GM12873 (cell line): Measurements from ENCODE around the gene OIT3.

Experiments used
- TF ChIP-seq, protein P1 (sequence below): IDR thresholded peaks from 2 replicates; pipeline ENCODE4 v1.5.1; 2012; ENCODE audit warnings: low read depth, mild to moderate bottlenecking, moderate library complexity, low read length, control low read depth; ENCODE audit not compliant: insufficient read depth; ENCODE audit errors: missing control alignments

OIT3 gene

DNA sequence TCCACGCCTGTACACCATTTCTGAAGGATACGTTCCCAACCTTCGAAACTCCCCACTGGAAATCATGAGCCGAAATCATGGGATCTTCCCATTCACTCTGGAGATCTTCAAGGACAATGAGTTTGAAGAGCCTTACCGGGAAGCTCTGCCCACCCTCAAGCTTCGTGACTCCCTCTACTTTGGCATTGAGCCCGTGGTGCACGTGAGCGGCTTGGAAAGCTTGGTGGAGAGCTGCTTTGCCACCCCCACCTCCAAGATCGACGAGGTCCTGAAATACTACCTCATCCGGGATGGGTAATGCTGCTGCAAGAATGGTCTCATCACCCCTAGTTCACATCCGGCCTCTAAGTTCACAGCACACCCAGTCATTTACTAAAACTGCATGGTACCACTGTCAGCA, 30.8 kb downstream of the OIT3 start:
- TF ChIP-seq, protein P1, sequence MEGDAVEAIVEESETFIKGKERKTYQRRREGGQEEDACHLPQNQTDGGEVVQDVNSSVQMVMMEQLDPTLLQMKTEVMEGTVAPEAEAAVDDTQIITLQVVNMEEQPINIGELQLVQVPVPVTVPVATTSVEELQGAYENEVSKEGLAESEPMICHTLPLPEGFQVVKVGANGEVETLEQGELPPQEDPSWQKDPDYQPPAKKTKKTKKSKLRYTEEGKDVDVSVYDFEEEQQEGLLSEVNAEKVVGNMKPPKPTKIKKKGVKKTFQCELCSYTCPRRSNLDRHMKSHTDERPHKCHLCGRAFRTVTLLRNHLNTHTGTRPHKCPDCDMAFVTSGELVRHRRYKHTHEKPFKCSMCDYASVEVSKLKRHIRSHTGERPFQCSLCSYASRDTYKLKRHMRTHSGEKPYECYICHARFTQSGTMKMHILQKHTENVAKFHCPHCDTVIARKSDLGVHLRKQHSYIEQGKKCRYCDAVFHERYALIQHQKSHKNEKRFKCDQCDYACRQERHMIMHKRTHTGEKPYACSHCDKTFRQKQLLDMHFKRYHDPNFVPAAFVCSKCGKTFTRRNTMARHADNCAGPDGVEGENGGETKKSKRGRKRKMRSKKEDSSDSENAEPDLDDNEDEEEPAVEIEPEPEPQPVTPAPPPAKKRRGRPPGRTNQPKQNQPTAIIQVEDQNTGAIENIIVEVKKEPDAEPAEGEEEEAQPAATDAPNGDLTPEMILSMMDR: no peak

DNA sequence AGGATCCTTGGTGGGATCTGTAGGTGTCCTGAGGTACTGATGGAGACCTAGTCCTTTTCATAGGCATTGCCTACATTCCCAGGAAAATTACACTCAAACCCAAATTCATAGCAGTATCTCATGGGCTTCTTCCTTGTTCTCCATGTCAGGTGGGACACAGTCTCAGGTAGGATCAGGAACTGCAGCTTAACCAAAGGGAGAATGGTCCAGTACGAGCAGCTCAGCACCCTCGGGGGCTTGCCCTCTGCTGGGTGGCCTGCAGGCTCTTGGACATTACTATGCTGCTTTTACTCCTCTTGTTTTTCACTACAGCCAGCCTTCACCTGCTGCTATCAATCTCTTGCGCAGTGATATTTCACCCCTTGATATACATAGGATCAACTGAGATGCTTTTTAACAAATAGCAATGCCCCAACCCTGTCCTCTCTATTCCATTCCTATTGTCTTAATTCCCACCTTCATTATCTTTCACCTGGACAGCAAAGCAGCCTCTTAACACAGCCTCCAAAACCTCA, 32.5 kb downstream of the OIT3 start:
- TF ChIP-seq, protein P1: no peak

DNA sequence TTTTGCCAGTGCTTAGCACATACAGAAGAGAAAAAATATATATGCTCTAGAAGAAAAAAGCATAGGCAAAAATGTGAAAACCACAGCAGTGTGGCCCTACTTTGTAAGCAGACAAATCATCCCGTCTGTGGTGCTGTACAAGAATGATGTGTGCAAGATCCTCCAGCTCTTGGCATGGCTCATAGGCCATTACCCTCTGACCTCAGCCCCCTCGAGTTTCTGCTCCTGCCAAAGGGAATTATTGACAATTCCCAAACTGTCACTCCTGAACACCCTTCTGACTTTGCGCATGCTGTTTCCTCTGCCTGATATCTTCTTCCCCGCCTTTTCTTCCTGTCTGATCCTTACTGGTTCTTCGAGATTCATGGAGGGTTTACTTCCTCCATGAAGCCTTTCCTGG, 33.9 kb downstream of the OIT3 start:
- TF ChIP-seq, protein P1: no peak

DNA sequence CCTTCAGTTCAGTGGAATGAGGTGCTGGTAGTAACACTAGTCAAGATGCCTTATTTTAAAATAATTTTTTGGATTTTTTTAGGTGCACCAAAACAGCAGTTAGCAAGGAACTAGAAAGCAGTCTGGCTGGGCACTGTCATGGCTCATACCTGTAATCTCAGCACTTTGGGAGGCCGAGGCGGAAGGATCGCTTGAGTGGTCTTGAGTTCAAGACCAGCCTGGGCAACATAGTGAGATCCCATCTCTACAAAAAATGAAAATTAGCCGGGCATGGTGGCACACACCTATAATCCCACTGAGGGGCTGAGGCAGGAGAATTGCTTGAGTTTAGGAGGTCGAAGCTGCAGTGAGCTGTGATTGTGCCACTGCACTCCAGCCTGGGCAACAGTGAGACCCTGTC, 35.3 kb downstream of the OIT3 start:
- TF ChIP-seq, protein P1: no peak

DNA sequence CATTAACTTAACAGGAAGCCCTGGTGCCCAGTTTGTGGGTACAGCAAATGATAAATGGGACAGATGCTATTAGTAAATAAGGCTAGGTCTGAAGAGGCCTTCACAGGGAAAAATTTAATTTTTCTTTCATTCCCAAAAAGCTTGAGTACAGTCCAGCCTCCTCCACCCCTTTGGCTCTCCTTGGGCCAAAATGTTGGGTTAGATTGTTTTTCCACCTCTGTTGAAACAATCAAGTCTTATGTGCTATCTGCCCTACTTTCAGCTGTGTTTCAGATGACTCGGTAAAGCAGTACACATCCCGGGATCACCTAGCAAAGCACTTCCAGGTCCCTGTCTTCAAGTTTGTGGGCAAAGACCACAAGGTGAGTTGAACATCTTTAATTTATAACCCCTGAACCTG, 36.7 kb downstream of the OIT3 start:
- TF ChIP-seq, protein P1: no peak

DNA sequence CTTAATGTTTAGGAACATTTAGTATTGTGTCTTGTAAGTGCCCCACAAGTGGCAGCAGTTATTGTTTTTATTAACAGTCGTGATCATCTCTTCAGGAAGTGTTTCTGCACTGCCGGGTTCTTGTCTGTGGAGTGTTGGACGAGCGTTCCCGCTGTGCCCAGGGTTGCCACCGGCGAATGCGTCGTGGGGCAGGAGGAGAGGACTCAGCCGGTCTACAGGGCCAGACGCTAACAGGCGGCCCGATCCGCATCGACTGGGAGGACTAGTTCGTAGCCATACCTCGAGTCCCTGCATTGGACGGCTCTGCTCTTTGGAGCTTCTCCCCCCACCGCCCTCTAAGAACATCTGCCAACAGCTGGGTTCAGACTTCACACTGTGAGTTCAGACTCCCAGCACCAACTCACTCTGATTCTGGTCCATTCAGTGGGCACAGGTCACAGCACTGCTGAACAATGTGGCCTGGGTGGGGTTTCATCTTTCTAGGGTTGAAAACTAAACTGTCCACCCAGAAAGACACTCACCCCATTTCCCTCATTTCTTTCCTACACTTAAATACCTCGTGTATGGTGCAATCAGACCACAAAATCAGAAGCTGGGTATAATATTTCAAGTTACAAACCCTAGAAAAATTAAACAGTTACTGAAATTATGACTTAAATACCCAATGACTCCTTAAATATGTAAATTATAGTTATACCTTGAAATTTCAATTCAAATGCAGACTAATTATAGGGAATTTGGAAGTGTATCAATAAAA, 38.9 kb downstream of the OIT3 start:
- TF ChIP-seq, protein P1: no peak

DNA sequence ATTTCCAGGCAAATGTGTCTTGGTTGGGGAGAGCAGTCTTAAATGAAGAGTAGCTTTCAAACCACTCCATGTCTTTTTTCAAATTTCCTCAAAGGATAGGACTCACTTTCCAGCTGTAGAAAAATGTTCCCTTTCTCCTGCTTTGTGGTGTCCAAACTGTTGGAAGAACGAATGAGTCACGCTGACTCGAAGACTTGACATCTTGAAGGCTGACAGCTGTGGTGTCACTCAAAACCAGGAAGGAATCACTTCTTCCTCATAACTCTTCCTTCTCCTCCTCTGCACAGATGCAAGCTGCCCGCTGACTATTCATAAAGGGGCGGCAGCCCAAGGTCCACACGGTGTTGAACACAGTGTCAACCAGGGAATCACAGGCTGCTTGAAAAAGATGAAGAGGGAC, 41.8 kb downstream of the OIT3 start:
- TF ChIP-seq, protein P1: no peak
